Inflammatory macrophage (primary cell): ENCODE measurements around the gene CDIP1.

Source experiments
- DNase-seq, 2 donors: peaks; one replicate each; pipeline ENCODE4 v3.0.0-alpha.2; 2020 to 2022

Gene CDIP1

DNA sequence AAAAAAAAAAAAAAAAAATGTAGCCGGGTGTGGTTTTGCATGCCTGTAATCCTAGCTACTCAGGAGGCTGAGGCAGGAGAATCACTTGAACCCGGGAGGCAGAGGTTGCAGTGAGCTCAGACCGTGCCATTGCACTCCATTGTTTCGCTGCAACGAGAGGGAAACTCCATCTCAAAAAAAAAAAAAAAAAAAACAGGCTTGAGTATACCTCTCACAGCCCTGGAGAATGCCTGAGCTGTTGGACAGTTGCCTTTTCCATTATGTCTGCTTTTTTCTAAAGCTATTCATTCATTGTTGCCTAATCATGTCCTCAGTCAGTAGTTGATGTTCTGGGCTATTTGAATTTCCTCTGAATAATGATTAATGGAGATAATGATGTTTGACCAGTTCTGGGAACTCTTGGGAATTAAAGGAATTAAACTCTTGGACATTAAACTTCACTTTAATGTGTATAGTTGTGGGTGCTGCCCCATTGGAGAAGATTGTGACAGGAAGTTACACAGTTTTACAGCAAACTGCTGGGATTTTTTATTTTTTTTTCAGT, 50.5 kb downstream of the CDIP1 start:
- DNase-seq: no peak

DNA sequence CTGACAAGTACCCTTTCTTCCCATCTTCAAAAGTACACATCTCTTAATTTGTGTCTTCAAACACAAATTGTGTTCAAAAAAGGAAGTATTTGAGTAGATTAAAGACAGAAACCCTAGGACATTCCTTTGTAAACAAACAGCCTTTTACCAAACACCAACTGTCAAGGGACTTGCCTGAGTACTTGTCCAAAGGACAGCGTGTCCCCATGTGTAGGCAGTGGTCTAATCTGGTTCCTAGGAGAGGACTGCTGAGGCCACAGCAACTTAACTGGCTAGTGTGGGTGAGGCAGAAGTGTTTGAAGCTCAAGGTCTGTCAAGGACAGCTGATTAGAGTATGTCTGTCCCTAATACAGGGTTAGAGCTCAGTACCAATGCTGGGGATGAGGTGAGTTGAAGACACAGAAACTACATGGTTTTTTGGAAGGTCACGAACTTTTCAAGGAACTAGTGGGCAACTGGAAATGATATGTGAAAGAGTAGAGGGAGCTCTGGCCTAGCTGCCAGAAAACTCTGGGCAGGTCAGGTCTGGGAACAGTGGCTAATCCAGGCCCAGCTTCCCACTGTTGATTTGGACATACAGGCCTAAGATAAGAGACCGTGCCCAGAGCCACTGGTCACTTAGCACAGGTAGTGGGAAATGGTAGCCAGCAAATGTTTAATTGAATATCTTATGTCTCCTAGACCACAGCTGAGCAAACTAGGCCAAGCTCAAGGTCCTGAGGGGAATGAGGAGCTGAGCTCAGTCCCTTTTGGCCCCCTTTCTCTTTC, 52.3 kb downstream of the CDIP1 start:
- DNase-seq: no peak

DNA sequence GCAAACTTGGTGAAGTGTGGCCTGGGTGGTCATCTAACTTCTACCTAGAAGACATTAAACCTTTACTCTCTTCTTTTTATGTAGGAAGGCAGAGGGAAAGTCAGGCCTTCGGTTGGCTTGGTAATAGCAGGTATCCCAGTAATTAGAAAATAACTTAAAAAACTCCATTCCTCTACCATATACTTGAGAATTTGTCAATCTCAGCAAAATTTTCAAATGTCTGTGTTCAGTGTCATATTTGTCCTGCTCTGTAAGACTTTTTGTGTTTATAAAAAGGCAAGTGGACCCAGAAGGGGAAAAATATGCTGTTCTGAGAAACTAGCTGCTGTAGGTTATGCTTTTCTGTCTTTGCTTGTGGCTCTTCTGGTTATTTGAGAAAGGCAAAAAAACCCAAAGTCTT, 56.6 kb downstream of the CDIP1 start:
- DNase-seq: no peak

GRCh38 chr16:4481526-4481925, 57.0 kb downstream of the CDIP1 start:
- no peak for DNase-seq

GRCh38 chr16:4477966-4478365, 60.6 kb downstream of the CDIP1 start:
- peak; percentile 49 to 54 for DNase-seq

DNA sequence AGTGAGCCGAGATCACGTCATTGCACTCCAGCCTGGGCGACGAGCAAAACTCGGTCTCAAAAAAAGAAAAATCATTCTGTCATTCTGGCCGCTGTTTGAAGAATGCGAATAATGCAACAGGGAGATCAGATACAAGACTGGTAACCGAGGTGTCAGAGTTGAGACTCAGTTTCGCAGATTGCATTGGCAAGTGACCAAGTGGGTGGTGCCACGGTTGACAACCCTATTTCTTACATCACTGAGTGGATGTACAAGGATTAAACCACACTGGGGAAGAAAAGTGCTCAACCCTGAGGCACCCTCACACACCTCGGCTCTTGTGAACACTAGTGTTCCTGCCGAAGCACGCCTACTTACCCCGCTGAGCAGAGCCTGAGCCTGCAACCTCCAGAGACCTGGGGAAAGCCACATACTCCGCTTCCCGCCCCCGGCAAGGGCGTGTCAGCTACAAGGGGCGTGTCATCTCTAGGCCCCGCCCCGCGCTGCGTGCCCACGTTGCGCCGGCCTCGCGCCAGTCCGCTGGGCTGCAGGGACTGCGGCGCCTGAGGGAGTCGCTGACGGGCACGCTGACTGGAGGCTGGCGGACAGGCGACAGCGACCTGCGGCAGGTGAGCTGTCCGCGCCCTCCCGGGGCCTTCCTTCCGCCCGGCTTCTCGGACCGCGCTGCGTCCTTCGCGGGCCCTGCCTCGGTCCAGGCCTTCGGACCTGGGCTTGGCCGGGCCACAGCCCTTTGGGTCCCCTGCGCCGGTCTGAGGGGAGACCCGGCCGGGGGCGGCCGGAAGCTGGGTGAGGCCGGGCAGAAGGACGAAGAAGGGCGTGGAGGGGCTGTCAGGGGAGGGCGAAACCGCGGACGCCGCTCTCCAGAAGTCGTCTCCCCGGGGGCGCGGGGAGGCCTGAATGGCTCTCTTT, 62.4 kb downstream of the CDIP1 start, which contains the start of gene HMOX2:
Gene HMOX2 (plus strand): TSS at position 519 of the 909 bp plus-strand sequence. CDS start 29,127 bp downstream, outside the sequence.
- peak; percentile 96 to 97 for DNase-seq

DNA sequence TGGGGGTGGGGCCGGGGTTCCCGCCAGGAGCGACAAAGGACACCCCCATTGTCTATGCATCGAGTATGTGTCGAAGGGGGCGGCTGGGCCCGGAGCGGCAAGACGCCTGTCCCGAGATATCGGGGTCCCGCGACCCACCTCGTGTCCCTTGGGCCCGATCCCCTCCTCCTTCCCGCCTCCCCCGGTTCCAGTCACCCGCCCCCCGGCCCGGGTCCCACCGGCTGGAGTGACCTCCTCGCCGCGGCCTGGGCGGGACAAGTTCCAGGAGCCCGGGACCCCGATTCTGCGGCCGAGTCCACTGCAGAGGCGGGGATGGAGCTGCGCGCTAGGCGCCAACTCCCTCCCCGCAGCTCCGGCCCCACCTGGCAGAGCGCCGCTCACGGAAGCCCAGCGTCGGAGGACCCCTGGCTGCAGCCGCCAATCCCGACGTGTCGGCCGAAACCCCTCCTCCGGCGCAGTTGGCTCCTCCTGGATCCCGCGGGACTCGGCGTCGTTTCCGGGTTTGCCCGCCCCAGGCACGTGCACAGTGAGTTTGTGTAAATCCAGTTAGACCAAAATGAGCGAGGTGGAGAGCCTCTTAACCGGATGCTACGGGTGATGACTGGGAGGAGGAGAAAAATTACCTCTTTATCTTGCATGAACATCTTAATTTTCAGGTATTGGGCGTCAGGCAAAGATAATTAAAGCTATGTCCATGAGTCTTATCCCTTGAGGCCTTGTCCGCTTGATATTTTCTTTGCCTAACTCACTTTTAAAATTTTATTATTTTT, 64.2 kb downstream of the CDIP1 start, which contains the start of gene NMRAL1:
Gene NMRAL1 (minus strand): TSS at position 434 of the 770 bp plus-strand sequence. CDS start 493 bp downstream, outside the sequence.
- DNase-seq: peak; percentile 89 to 93

- DNase-seq: no peak
Measured at GRCh38 chr16:4472880-4473279, 65.7 kb downstream of the CDIP1 start.

DNA sequence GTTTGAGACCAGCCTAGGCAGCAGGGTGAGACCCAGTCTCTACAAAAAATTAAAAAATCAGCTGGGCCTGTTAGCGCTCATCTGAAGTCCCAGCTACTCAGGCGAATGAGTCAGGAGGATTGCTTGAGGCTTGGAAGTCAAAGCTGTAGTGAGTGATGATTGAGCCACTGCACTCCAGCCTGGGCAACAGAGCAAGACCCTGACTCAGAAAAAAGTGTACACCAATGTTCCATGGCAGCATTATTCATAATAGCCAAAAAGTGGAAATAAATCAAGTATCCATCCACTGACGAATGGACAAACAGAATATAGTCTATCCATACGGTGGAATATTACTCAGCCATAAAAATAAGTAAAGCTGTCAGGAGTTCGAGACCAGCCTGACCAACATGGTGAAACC, 66.7 kb downstream of the CDIP1 start:
- DNase-seq: no peak

DNA sequence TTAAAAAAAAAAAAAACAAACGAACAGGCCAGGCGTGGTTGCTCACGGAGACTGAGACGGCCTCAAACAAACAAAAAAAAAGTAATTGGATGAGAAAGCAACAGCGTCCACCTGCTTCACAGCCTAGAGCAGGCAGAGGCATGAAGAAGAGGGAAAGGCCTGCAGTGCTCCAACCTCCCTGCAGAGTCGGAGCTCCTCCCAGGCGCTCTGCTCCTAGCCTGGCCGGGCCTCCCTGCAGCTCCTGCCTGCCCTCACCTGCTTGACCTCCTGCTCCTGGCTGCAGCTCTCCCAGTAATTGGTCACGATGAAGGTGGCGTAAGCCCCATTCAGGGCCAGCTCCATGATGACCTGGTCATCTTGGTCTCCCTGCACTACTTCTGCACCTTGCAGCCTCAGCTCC, 69.6 kb downstream of the CDIP1 start:
- no peak for DNase-seq

GRCh38 chr16:4467916-4468315, 70.7 kb downstream of the CDIP1 start:
- no peak for DNase-seq

GRCh38 chr16:4465977-4466779, 72.4 kb downstream of the CDIP1 start:
- no peak for DNase-seq

DNA sequence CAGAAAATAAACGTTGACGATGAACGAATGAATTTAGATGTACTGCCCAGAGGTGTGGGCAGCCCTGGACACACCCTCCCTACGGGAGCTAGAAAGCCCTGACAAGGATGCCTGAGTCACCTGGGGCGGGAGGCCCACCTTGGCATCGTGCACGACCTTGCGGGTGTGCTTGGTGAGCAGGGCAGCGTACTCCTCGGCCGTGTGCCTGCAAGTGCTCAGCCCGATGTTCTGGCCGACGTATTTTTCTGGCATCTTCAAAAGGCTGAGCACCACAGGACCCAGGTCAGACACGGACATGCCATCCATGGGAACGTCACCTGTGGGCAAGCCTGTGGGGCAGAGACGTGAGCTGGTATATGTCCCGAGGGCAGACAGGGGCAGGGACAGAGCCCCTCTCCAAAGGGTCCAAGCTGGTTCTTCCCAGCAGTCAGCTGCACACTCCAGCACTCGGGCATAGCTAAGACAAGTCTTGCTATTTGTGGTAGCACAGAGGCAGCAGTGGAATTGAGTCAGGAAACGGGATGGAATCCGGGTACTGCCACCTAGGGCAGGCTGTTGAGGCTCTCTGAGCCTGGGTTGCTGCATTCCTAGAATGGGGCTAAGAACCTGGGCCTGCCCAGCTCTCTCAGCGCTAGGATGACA, 74.9 kb downstream of the CDIP1 start:
- DNase-seq: no peak

DNA sequence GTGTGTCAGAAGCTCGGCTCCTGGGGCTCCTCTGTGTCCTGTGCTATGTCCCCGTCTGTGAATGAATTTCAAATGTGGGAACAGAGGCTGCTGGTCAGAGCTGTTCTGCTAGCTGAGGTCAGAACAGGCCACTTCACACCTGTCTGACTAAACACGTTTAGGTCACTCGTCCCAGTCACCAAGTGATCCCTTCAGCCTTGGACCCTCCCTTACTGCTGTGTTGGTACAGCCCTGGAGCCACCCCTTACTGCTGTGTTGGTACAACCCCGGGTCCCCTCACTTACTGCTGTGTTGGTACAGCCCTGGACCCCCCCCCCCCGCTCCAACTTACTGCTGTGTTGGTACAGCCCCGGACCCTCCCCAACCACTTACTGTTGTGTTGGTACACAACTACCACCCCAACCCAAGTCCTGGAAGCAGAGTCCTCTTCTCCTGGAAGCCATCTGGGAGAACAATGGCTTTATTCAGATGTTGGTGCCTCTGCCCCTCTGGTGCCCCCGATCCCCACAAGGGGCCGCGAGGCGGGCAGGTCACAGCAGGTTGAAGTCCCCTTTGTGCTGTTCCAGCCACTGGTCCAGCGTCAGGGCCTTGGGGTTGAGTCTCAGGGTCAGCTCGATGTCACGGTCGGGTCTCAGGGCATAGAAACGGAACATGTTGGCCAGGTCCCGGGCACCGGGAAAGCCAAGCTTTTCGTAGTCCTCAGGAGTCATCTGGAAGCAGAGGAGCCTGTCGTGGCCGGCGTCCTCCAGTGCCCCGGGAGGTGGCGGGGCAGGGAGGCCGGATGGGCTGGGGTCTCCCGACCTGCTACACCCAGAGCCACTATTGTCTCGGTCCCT, 77.1 kb downstream of the CDIP1 start:
- DNase-seq: no peak

DNA sequence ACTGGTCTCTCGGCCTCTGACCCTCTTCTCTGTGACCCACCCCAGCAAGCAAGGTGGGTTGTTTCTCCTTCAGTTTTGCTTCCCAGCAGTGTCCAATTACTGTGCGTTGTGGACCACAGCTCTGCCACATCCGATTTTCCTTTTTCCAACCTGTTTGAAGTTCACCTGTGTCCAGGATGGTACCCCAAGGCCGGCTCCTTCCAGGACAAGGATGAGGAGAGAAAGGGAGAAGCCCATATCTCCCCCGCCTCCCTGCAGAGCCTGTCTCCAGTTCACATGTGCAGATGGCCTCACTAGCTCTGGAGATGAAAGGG, 77.7 kb downstream of the CDIP1 start:
- no peak for DNase-seq
